K562 (cell line): Measurements from ENCODE around the gene OR2V2. TPM values are rescaled to one million over a fixed set of nuclear protein-coding genes. Genes with fewer than 3 reads are reported as not detected.

Source experiments
- ATAC-seq: fragments of 200-7000 bp; cut with Tn5 transposase; 3 replicates; pipeline ENCODE4 v1.9.1; 2020; ENCODE audit warnings: moderate library complexity
- BruUV-seq: library from RNA; stranded (reverse); fragments of 400-500 nt; replicated peaks from 2 replicates; lab custom pipeline; 2021; lab: Mats Ljungman, UMichigan
- CTCF ChIA-PET: fragments of 300-600 bp; formaldehyde crosslinking; extraction: SDS; loops from one replicate; lab custom pipeline; 2021; ENCODE audit warnings: low intra/inter-chr PET ratio; lab: Yijun Ruan, JAX
- POLR2A ChIA-PET: fragments of 300-600, 350-650 bp; sonication (Branson Sonifier 250); formaldehyde crosslinking; extraction: SDS; loops from one replicate; lab custom pipeline; 2021; ENCODE audit warnings: antibody characterized with exemption, inconsistent platforms; lab: Yijun Ruan, JAX
- DNase-seq, 4 experiments: peaks; one replicate each; pipeline versions ENCODE4 v3.0.0 to v3.0.0-alpha.2; 2011 to 2018; ENCODE audit warnings: low spot score in 3 of 4, mixed read lengths in 3 of 4; ENCODE audit errors: extremely low read depth in 1 of 4
- FAIRE-seq: peaks from 2 replicates; lab custom pipeline; 2011; peaks lifted over from hg19 to GRCh38; lab: Jason Lieb, UNC
- H2AFZ ChIP-seq: 2 replicates; pipeline ENCODE4 v1.6.0; 2011; ENCODE audit warnings: low read depth, low read length, control low read depth, inconsistent platforms
- H3K27ac ChIP-seq: fragments of 200-600 bp; 3 replicates; pipeline ENCODE4 v1.8.0; 2011; ENCODE audit warnings: low read depth, mild to moderate bottlenecking, control low read depth, inconsistent platforms, low read length, moderate library complexity, mixed read lengths; ENCODE audit errors: extremely low read depth
- H3K27me3 ChIP-seq, 2 experiments: fragments of 300-600 bp in 1 of 2; 2 replicates in 1 of 2; 3 replicates in 1 of 2; pipeline versions ENCODE4 v1.6.0 to v1.8.0; 2011; ENCODE audit warnings: inconsistent platforms in 2 of 2, low read length in 2 of 2, mild to moderate bottlenecking in 1 of 2, mixed read lengths in 1 of 2, moderate library complexity in 1 of 2; ENCODE audit not compliant: control insufficient read depth in 2 of 2, insufficient read depth in 2 of 2
- H3K36me3 ChIP-seq: fragments of 300-600 bp; 3 replicates; pipeline ENCODE4 v1.8.0; 2011; ENCODE audit warnings: mild to moderate bottlenecking, low read length, inconsistent platforms; ENCODE audit not compliant: control insufficient read depth, insufficient read depth
- H3K4me1 ChIP-seq, 2 experiments: fragments of 200-600 bp in 1 of 2; replicated peaks in 1 of 2; 2 replicates in 1 of 2; 3 replicates in 1 of 2; pipeline versions ENCODE4 v1.5.1 to v1.8.0; 2011; ENCODE audit warnings: inconsistent platforms in 2 of 2, low read length in 2 of 2, mild to moderate bottlenecking in 1 of 2, mixed read lengths in 1 of 2, moderate library complexity in 1 of 2; ENCODE audit not compliant: control insufficient read depth in 2 of 2, insufficient read depth in 2 of 2
- H3K4me2 ChIP-seq: 2 replicates; pipeline ENCODE4 v1.6.1; 2011; ENCODE audit warnings: low read length, control low read depth, inconsistent platforms, mixed read lengths; ENCODE audit not compliant: insufficient read depth
- H3K4me3 ChIP-seq: fragments of 200-600 bp; sonication (generic), shearing (Covaris generic); 2 replicates; pipeline ENCODE4 v1.5.1; 2016; ENCODE audit warnings: control low read depth, inconsistent platforms
- H3K79me2 ChIP-seq: fragments of 200-600 bp; 3 replicates; pipeline ENCODE4 v1.8.0; 2011; ENCODE audit warnings: low read length, inconsistent platforms; ENCODE audit not compliant: control insufficient read depth, insufficient read depth
- H3K9ac ChIP-seq, 2 experiments: 2 replicates each; pipeline versions ENCODE4 v1.6.0 to v1.6.1; 2011; ENCODE audit warnings: low read depth in 2 of 2, low read length in 2 of 2, control low read depth in 1 of 2, inconsistent platforms in 1 of 2, mild to moderate bottlenecking in 1 of 2, mixed read lengths in 1 of 2; ENCODE audit not compliant: insufficient read depth in 1 of 2
- H3K9me1 ChIP-seq: one replicate; pipeline ENCODE4 v1.6.0; 2011; ENCODE audit warnings: inconsistent platforms, mild to moderate bottlenecking, low read length, moderate library complexity; ENCODE audit not compliant: control insufficient read depth, insufficient read depth
- H3K9me3 ChIP-seq: replicated peaks from 2 replicates; pipeline ENCODE4 v1.5.1; 2011; ENCODE audit warnings: low read depth, low read length, inconsistent platforms; ENCODE audit not compliant: control insufficient read depth, insufficient read depth
- H4K20me1 ChIP-seq: replicated peaks from 2 replicates; pipeline ENCODE4 v1.6.1; 2011; ENCODE audit warnings: low read length, inconsistent platforms, mixed read lengths; ENCODE audit not compliant: control insufficient read depth, insufficient read depth
- ARID1B ChIP-seq: fragments of 450-650 bp; IDR thresholded peaks from 2 replicates; pipeline ENCODE4 v1.6.1; 2016; ENCODE audit warnings: antibody characterized with exemption, mild to moderate bottlenecking, inconsistent platforms
- DPF2 ChIP-seq: fragments of 450-650 bp; IDR thresholded peaks from 2 replicates; pipeline ENCODE4 v1.6.1; 2016
- HDGF ChIP-seq: fragments of 450-650 bp; IDR thresholded peaks from 2 replicates; pipeline ENCODE4 v1.6.1; 2016
- JUND ChIP-seq, 2 experiments: IDR thresholded peaks; 2 replicates in 1 of 2; 3 replicates in 1 of 2; pipeline ENCODE4 v1.6.1; 2011; ENCODE audit warnings: borderline replicate concordance in 2 of 2, low read depth in 2 of 2, low read length in 2 of 2, improper control_type of control experiment in 1 of 2, missing biosample characterization in 1 of 2, missing genetic modification characterization in 1 of 2, missing genetic modification reagents in 1 of 2
- LCOR ChIP-seq: sonication (generic); formaldehyde crosslinking; IDR thresholded peaks from 2 replicates; pipeline ENCODE4 v1.8.0; 2022; ENCODE audit warnings: mild to moderate bottlenecking, missing genetic modification reagents
- POLR2G ChIP-seq: fragments of 200-400 bp; formaldehyde crosslinking; IDR thresholded peaks from 2 replicates; pipeline ENCODE4 v1.6.1; 2017; ENCODE audit warnings: low read depth, mild to moderate bottlenecking, antibody characterized with exemption, low read length, moderate library complexity
- RBM25 ChIP-seq: fragments of 200-400 bp; formaldehyde crosslinking; IDR thresholded peaks from 2 replicates; pipeline ENCODE4 v1.6.1; 2018; ENCODE audit warnings: low read length, low read depth, moderate library complexity; ENCODE audit not compliant: severe bottlenecking
- SLC30A9 ChIP-seq: fragments of 250-450 bp; sonication (Bioruptor Pico); IDR thresholded peaks from 2 replicates; pipeline ENCODE4 v1.8.0; 2022; ENCODE audit warnings: mild to moderate bottlenecking, moderate library complexity
- ZNF384 ChIP-seq: IDR thresholded peaks from 2 replicates; pipeline ENCODE4 v1.6.1; 2012; ENCODE audit warnings: low read depth, low read length, improper control_type of control experiment
- WGBS: fragments of 100-300 bp; shearing (Covaris generic); methylation state at CpG from one replicate; pipeline ENCODE4 v1.1.6; 2016; ENCODE audit warnings: low coverage, mixed read lengths; ENCODE audit not compliant: insufficient coverage; ENCODE audit errors: missing lambda C conversion rate; 5-methylcytosine and 5-hydroxymethylcytosine counted together
- in situ Hi-C: fragments of 300-500 bp; cut with MboI; formaldehyde crosslinking; loops from 4 replicates; pipeline ENCODE4 v1.15.0; 2018; ENCODE audit warnings: inconsistent platforms, mixed read lengths
- intact Hi-C: fragments of 100-400 bp; cut with micrococcal nuclease; formaldehyde crosslinking; loops from 2 replicates; pipeline ENCODE4 v1.14.2; 2022
- polyA plus RNA-seq, 8 experiments: library from polyadenylated mRNA; depleted of rRNA in 4 of 8; stranded (reverse) in 5 of 8; unstranded in 3 of 8; fragments of >200 nt; fragmentation: Nextera tagmentation in 2 of 8; fragmentation: Illumina TruSeq in 1 of 8; extraction: Ambion mirVana in 2 of 8; extraction: Trizol in 1 of 8; gene quantifications; 2 replicates each; pipeline versions ENCODE4 v1.2.1 to v1.2.3, GENCODE V29; 2011 to 2014; ENCODE audit warnings: inconsistent platforms in 1 of 8, missing spikeins in 1 of 8
- total RNA-seq, 7 experiments: library from RNA; depleted of rRNA in 6 of 7; stranded (reverse); fragments of >200 nt in 6 of 7; fragmentation: Illumina TruSeq in 2 of 7; extraction: Trizol in 2 of 7; gene quantifications; 2 replicates each; pipeline versions ENCODE4 v1.2.1 to v1.2.3, GENCODE V29; 2011 to 2021; ENCODE audit warnings: low replicate concordance in 1 of 7
- TF ChIP-seq, protein P1 (sequence below), 2 experiments: fragments of 450-650 bp in 1 of 2; sonication (generic) in 1 of 2; formaldehyde crosslinking in 1 of 2; IDR thresholded peaks in 1 of 2; conservative IDR thresholded peaks in 1 of 2; 2 replicates each; pipeline versions ENCODE4 v1.6.1 to v1.8.1; 2016 to 2023; ENCODE audit warnings: mild to moderate bottlenecking in 2 of 2, moderate library complexity in 2 of 2, inconsistent platforms in 1 of 2, missing genetic modification reagents in 1 of 2
- TF ChIP-seq, protein P2 (sequence below): sonication (generic); IDR thresholded peaks from 2 replicates; pipeline ENCODE4 v1.6.1; 2016
- TF ChIP-seq, protein P3 (sequence below): fragments of 450-650 bp; formaldehyde crosslinking; IDR thresholded peaks from 2 replicates; pipeline ENCODE4 v1.4.0; 2020; ENCODE audit warnings: mild to moderate bottlenecking, moderate library complexity

Gene OR2V2
- total and polyA plus RNA-seq, 9 of the 15 experiments (the other 6 are each of a cell fraction or from before 2014, with no cell fraction given): 0.01 TPM; not detected in 8

DNA sequence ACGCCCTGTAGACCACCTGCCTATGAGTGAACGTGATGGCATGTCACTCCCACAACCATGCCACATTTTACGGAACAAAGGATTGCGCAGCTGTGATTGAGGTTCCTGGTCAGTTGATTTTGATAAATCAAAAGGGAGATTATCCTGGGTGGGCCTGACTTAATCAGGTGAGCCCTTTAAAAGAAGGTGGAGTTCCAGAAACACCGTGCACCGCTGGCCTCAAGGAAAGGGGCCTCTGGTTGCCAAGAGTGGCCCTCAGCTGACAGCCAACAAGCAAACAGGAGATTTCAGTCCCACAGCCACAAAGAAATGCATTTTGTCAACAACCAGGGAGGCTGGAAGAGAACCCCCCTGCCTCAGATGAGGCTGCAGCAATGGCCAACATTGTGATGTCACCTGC lies 38.6 kb downstream of the OR2V2 start (continued):
- TF ChIP-seq RBM25: peak; percentile 29
- TF ChIP-seq LCOR (CRISPR knock-in tag): no peak

DNA sequence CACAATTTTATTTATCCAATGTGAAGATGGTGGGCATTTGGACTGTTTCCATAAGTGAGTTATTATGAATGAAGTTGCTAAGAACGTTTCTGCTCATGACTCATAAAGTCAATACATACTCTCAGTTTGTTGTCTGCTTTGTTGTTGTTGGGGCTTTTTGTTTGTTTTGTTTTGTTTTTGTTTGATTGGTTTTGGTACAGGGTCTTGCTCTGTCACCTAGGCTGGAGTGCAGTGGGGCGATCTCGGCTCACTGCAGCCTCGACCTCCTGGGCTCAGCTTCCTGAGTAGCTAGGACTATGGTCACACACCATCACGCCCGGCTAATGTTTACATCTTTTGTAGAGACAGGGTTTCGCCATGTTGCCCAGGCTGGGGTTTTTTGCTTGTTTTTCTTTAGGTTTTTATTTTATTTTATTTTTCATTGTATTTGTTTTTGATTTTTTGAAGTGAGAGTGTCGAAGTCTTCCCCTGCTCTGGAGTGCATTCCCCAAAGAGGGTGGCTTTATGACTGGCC lies 39.7 kb downstream of the OR2V2 start:
- Histone ChIP-seq H3K36me3 (no peaks in the 10 kb centered on the region), H2AFZ (peak overlapping the region; percentile 96), H3K9me1 (no peaks in the 10 kb centered on the region), H3K4me1 (peaks cover 15 to 56% of the 10 kb centered on the region in 2 experiments), H3K9me3 (no peaks in the 10 kb centered on the region), H3K9ac (peak overlapping the region; percentile 95 to 96), H3K79me2 (no peaks in the 10 kb centered on the region; the same call in 2 of the 3 replicates), H4K20me1 (0 out of 2 replicates have a peak, but pooled peaks cover 3% of the 10 kb centered on the region), H3K27ac (peak overlapping the region; percentile 95), H3K27me3 (no peaks in the 10 kb centered on the region), H3K4me3 (peak overlapping the region; percentile 67), H3K4me2 (peak overlapping the region; percentile 99)
- BruUV-seq: no TSS peak
- ATAC-seq (no peak), FAIRE-seq (peak; percentile 42), DNase-seq (peak in 1 of 4 experiments; percentile 72)
- POLR2A ChIA-PET: interaction anchor here (0.6 to 1.3 kb wide), 5 partner anchors 10 to 252 kb away, joined by 3 to 4 read pairs (median 3); no protein-coding TSS in a partner anchor
- intact Hi-C loops: loop anchor here (1.0 to 5.0 kb wide), 2 partner anchors 35 to 75 kb away; partner anchors contain the start of gene TRIM52
- CTCF ChIA-PET: interaction anchor here (0.5 kb wide), 1 partner anchor 11 kb away, joined by 3 read pairs; no protein-coding TSS in a partner anchor
- WGBS: 1% methylated on average over 8 of the region's 8 CpGs
- in situ Hi-C loops: no loop called here
- TF ChIP-seq JUND (IDR thresholded peaks at IDR 0.05; ENCODE audit: borderline replicate concordance, low read depth, low read length) (no peak), JUND (tag; IDR thresholded peaks at IDR 0.05; ENCODE audit: borderline replicate concordance, low read depth, low read length) (0 out of 3 replicates have a peak, but pooled peaks have one; percentile 33), DPF2 (peak; percentile 39; the same call in 1 of the 2 replicates), ZNF384 (no peak), SLC30A9 (CRISPR knock-in tag) (no peak), POLR2G (no peak), ARID1B (peak; percentile 46; the same call in 1 of the 2 replicates), HDGF (peak; percentile 82; the same call in 1 of the 2 replicates)
- TF ChIP-seq, protein P1, sequence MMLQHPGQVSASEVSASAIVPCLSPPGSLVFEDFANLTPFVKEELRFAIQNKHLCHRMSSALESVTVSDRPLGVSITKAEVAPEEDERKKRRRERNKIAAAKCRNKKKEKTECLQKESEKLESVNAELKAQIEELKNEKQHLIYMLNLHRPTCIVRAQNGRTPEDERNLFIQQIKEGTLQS (IDR thresholded peaks at IDR 0.05): peak; percentile 53
- TF ChIP-seq, protein P1 (CRISPR knock-in tag; conservative IDR thresholded peaks at IDR 0.05): no peak
- TF ChIP-seq, protein P2, sequence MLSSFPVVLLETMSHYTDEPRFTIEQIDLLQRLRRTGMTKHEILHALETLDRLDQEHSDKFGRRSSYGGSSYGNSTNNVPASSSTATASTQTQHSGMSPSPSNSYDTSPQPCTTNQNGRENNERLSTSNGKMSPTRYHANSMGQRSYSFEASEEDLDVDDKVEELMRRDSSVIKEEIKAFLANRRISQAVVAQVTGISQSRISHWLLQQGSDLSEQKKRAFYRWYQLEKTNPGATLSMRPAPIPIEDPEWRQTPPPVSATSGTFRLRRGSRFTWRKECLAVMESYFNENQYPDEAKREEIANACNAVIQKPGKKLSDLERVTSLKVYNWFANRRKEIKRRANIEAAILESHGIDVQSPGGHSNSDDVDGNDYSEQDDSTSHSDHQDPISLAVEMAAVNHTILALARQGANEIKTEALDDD: no peak
- TF ChIP-seq, protein P3, sequence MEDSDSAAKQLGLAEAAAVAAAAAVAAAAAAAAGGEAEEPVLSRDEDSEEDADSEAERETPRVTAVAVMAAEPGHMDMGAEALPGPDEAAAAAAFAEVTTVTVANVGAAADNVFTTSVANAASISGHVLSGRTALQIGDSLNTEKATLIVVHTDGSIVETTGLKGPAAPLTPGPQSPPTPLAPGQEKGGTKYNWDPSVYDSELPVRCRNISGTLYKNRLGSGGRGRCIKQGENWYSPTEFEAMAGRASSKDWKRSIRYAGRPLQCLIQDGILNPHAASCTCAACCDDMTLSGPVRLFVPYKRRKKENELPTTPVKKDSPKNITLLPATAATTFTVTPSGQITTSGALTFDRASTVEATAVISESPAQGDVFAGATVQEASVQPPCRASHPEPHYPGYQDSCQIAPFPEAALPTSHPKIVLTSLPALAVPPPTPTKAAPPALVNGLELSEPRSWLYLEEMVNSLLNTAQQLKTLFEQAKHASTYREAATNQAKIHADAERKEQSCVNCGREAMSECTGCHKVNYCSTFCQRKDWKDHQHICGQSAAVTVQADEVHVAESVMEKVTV (CRISPR knock-in tag): 0 out of 2 replicates have a peak, but pooled peaks have one; percentile 14
